Raji (cell line): ENCODE measurements around the gene ANO2.

Experiments
- POLR2A ChIP-seq: IDR thresholded peaks from 2 replicates; pipeline ENCODE4 v1.6.1; 2011; ENCODE audit warnings: low read depth, low read length, control low read depth; ENCODE audit not compliant: insufficient read depth

The ANO2 gene

DNA sequence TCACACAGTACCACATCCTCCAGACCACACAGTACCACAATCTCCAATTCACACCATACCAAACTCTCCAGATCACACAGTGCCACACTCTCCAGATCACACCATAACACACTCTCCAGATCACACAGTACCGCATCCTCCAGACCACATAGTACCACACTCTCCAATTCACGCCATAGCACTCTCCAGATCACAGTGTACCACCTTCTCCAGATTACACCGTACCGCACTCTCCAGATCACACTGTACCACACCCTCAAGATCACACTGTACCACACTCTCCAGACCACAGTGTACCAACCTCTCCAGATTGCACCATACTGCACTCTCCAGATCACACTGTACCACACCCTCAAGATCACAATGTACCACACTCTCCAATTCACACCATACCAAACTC is 328.2 kb downstream of the ANO2 start:
- TF ChIP-seq POLR2A: no peak

DNA sequence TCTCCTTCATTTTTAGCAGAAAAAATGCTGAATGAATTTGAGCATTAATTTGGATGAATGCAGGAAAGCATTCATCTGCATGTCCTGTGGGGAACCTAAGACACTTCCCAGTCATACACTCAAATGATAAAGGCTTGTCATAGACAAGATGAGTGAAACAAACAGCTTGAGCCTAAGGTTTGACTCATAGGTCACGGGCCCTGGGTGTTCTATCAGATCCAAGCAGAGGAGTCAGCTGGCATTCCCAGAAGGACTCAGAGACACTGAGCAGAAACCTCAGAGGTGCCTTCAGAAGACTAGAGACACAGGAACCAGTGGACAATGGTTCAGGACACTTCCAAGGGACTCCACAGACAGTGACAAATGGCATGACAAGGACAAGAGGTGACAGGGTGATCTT is 329.3 kb downstream of the ANO2 start:
- no peak for TF ChIP-seq POLR2A

DNA sequence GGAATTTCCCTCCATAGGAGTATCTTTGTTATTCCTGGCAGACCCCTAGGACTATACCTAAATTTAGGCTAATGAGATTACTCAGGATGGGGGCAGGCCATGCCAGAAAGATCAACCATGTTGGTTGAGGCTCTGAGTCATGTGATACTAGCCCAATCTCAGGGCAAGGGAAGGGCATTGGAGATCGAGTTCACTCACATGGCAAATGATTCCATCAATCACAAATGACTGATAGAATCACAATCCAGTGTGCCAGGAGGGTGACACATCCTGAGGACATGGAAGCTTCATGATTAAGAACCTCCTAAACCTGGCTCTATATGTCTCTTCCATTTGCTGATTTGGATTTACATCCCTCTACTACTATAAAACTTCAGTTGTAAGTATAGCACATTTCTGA is 330.8 kb downstream of the ANO2 start:
- TF ChIP-seq POLR2A: no peak

DNA sequence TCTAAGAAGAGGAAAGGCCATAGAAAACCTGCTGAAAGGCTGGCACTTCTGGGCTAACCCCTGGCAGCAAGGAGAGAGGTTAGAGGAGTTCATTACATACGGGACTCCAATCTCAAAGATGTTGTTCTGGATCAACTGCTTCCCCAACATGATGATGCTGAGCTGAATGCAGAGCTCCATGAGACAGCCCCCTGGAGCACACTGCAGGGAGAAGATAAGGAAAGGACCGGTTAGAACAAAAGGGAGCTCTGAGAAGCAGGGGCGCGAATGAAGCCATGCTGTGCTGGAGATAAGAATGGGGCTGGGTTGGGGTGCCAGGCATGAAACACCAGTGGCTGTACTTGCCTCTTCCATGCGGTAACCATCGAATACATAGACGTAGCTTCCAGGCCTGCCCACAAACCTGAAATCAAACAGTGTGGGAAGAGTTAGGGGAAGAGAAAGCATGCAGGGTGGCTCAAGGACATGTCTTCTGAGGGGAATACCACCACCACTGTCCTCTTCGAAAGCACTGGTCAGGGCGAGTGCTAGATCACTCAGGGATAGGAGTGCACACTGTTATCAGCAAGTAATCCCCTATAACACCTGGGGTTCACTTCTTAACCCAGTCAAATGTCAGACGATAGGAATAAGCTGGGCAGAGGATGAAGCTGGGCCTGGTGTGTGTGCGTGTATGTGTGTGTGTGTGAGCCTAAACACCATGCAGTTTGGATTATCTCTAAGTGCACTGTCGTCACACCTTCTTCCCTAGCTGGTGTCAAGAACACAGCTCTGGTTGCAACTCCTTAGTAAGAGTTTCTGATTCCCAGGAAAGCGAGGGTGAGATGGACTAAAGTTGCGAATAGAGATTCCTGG is 332.3 kb downstream of the ANO2 start:
- TF ChIP-seq POLR2A: no peak

DNA sequence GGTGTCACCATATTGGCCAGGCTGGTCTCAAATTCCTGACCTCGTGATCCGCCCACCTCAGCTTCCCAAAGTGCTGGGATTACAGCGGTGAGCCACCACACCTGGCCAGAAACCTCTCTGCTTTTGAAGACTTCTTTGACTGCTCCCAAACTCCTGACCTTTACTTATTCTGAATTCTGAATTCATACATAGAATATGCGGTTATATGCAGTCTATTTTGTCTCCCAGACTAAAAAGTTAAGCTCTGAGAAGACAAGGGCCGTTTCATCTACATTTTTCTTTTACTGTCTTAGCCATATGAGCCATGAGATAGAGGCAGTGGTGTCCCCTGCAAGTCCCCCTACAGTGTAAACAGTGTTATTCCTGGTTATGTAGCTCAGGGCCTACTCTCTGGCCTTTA is 333.9 kb downstream of the ANO2 start:
- TF ChIP-seq POLR2A: no peak

DNA sequence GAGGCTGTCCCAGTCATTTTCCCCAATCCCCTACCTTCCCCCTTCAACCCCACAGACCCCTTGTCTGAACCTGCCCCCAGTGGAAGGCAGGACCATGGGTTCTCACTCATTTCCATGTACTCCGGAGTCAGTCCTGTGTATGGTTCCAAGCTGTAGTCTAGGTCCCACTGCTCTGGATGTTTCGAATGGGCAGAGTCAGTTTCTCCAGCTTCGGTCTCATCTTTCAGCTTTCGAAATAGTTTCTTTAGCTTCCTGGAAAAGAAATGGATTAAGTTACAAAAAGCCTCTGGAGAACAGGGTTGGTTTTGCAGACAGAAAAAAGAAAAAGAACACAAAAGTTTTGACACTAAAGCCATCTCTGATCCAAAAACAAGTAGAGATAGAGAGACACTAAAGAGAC is 345.7 kb downstream of the ANO2 start:
- TF ChIP-seq POLR2A: no peak

DNA sequence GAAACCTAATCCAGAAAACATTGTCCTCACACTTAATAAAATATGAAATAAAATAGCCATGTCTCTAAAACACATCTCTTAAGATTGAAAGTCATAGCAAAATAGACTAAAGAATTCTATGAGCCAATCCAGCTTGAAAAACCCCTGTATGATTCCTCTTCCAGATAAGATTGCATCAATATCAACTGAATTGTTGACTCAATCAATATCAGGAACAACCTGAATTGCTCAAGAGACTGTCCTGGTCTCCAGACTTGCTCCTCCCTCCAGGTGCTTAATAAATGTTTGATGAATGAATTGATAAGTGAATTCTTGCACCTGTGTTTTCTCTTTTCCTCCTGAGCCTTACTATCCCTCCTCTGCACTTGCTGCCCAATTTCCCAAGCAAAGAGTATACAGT is 351.1 kb downstream of the ANO2 start:
- TF ChIP-seq POLR2A: no peak

DNA sequence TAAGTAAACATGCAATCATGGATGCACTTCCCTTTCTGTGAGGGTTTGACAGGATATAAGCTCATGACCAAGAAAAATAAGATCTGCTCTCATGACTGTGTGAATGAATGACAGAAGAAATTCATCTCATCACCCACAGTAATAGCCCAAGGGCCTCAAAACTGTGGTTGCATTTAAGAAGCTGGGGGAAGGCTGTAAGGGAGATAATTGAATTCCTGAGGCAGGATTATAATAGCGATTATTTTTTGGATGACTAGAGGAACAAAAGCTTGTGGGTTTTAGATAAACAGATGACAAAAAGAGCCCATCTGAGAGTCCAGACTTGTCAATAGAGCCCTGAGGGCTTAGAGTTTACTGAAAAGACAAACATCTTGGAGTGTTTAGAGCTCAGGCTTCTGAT is 352.0 kb downstream of the ANO2 start:
- TF ChIP-seq POLR2A: no peak

DNA sequence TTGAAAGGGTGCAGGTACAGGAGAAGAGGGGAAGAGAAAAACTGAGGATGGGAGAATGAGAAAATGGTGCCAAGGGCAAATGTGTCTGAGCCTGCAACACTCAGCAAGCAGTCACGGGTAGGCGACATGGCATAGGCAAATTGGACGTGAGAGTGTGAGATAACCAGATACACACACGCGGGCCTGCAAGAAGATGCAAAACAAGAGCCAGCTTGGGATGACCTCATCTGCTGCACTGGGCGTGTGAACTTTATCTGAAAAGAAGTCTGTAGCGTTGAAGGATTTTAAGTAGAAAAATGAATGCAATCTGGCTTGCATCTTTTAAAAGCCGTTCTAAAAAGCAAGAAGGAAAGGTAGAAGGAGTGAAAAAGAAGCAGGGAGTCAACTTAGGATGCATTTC is 352.7 kb downstream of the ANO2 start:
- no peak for TF ChIP-seq POLR2A

DNA sequence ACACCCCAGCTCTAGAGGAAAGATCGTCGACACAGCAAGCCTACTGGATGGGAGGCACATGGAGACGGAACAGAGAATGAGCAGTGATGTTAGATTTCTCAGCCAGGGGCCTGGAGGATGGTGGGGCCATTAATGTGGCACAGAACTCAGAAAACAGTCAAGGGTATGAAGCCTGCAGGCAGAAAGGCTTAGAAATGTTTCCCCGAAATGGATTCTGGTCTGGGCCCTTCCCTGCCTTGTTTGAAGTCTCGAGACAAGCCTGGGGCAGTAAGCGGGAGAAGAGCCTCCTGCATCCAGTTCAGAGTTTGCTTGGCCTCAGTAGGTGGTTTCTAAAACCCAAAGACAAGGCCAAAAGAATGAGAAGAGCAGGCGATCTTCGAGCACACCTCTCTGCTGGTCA is 354.7 kb downstream of the ANO2 start:
- TF ChIP-seq POLR2A: no peak

DNA sequence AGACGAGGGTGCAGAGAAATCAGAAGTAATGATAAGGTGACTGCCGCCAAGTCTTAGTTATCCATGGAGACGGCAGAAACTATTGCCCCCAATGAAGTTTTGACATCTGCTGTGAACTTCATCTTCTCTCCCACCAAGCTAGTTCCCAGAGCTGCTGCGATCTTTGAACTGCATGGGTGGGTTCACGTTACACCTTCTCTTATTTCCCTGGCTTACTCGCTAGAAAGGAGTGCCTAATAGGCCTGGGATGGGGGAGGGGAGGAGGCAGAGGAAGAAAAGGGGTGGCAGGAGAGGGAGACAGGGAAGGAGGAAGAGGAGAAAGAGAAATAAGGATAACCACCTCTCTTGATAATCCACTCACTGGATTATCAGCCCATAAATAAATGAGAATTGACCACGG is 356.0 kb downstream of the ANO2 start:
- no peak for TF ChIP-seq POLR2A

DNA sequence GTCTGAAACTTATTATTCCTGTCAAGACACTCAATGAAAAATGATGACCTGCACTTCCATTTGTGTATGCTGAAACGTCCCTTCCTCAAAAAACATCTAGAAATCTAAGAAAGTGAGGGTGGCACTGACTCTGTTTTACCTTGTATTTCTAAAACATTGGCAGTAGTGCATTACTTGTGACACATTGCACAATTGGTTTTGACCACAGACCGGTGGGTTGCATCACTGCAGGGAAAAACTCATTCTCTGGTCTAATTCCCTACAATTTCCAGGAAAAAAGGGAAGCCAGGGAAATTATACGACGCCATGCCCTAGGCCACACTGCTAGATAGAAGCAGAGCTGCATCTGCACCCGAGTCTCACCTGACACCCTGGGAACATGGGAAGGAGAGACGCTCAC is 356.5 kb downstream of the ANO2 start:
- TF ChIP-seq POLR2A: no peak

DNA sequence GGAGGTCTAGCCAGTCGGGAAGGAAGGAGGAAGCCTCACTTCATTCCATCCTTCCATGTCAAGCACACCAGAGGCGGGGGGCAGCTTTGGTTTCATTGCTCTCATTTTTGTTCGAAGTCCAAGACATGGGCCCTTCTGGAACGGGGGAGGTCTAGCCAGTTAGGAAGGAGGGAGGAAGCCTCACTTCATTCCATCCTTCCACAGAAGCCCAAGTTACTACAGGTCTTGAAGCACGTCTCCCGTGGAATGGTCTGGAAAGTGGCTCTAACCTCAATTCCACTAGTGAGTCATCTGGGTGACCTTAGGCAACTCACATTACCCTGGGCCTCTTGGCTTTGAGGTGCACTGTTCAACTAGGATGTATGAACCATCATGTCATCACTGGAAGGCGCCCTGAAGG is 356.9 kb downstream of the ANO2 start:
- no peak for TF ChIP-seq POLR2A

DNA sequence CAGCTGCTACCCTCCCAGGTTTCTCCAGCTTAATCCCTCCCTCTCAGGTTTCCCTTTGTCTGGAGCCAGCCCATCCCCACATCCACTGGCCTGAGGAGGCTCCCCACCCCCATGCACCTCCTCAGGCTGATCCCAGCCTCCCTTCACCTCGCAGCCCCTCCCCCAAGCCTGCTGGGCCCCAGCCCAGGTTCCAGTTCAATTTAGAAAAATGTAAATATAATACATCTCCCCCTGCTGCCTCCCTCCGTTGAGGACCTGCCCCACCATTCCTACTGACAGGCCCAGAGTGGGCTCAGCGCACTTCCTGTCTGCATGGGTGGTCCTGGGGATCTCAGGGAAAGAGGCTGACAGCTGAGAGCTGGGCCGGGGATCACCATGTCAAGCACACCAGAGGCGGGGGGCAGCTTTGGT is 357.3 kb downstream of the ANO2 start:
- TF ChIP-seq POLR2A: no peak

DNA sequence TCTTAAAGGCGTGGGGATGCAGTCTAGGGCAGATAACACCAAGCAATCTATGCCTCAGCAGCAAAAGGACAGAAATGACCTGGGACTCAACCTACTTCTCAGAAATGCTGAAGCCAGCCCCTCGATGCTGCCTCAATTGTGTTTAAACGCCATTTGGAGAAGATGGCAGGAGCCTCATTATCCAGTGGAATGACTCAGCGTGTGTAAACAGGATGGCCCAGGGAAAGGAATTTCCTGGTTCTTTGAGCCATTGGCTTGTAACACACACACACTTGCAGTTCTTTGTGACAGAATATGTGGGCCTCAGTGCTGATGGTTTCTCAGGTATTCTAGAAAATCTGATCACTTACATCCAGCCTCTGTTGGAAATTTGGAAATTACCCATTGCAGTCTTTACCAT is 358.9 kb downstream of the ANO2 start:
- TF ChIP-seq POLR2A: no peak

DNA sequence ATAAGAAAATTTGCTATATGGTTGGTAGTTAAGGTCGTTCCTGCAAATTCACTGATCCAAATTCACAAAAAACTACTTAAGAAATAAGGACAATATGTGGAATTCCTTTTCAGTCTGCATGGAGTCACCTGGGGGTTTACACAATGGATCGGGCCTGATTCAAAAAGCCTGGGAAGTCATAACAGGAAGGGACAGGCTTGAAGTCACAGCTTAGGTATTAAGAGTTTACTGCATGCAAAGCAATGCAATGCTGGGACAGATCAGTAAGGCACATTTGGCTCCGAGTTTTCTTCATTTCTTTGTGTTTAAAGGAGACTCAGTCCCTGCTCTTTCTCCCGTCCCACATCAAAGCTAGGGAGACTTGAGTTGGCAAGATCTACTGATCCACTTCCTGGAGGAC is 359.9 kb downstream of the ANO2 start:
- TF ChIP-seq POLR2A: no peak

DNA sequence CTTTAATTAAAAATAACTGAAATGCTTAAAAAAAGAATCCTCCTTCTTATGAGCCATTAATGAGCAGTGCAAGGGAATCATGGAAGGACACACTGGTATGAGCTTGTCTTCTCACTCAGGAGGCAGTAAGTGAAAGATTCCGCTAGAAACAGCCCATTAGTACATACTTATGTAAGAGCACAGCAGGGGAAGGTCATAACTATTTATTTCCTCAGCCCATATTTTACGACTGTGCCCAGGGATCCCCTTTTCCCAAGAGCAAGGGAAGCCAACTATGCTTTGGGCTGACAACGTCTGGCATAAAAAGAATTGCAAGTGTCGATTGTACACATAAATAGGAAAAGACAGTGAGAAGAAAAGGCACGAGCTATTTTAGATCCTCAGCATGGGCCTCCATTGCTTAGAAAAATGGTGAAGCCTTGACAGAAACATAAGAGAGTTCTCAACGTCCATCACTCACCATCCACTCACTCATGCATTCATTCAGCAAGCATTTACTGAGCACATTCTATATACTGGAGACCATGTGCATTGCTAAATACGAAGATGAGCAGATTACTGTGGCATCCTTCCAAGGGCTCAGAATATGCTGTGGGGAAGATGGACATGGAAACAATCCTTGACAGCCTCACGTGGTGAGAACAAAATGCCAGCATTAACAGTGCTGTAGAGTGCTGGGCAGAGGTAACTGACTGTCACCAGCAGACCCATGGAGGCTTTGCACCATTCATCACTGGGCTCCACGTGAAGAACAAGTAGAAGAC is 360.5 kb downstream of the ANO2 start:
- TF ChIP-seq POLR2A: no peak

DNA sequence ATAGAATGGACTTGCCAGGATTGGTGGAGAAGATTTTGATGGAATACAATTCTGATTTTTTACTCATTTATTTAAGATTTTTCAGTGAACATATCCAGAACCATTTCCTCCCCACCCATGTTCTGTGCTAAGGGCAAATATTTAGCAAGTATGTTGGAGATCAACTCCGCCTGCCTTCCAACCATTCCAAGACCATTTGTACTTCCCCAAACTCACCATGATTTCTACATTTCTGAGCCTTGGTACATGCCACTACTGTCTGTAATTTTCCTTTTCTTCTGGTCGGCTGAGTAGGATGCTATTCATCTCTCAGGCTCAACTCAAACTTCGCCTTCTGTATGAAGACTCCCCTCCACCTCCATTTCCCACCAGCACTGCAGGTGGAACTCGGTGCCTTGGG is 362.5 kb downstream of the ANO2 start:
- no peak for TF ChIP-seq POLR2A
